HG03354 (cell line): ENCODE results near the gene SHISAL2B.
"Not testable (repeated sequence)": the region's sequence is repeated elsewhere in the genome, so short reads cannot be mapped to it uniquely, and the experiment has no call there.

Experiments
- ATAC-seq: cut with Tn5 transposase; IDR thresholded peaks from one replicate; pipeline ENCODE4 v1.9.1; 2021; ENCODE audit warnings: mild to moderate bottlenecking; ENCODE audit not compliant: unreplicated experiment, poor library complexity, severe bottlenecking

Gene SHISAL2B

GRCh38 chr5:64690417-64691151, at the start of gene SHISAL2B:
TSS of gene SHISAL2B (plus strand) at chr5:64690503. CDS start at chr5:64690624, 121 bp downstream.
- peak; percentile 48 for ATAC-seq

- ATAC-seq: no peak
Observed at GRCh38 chr5:64644831-64645230, 45.5 kb upstream of the SHISAL2B start.

GRCh38 chr5:64646169-64646568, 44.1 kb upstream of the SHISAL2B start:
- ATAC-seq: no peak

- ATAC-seq: no peak
Observed at GRCh38 chr5:64649512-64649911, 40.8 kb upstream of the SHISAL2B start.

- ATAC-seq: no peak
Observed at GRCh38 chr5:64653766-64654560, 36.3 kb upstream of the SHISAL2B start.

- ATAC-seq: no peak
Observed at GRCh38 chr5:64654561-64654938, 35.8 kb upstream of the SHISAL2B start.

- no peak for ATAC-seq
Observed at GRCh38 chr5:64655596-64655995, 34.7 kb upstream of the SHISAL2B start.

GRCh38 chr5:64659289-64659688, 31.0 kb upstream of the SHISAL2B start:
- no peak for ATAC-seq

- ATAC-seq: not testable (repeated sequence)
Observed at GRCh38 chr5:64663181-64663580, 27.1 kb upstream of the SHISAL2B start.

GRCh38 chr5:64665243-64665642, 25.1 kb upstream of the SHISAL2B start:
- ATAC-seq: no peak

- no peak for ATAC-seq
Observed at GRCh38 chr5:64666078-64666477, 24.2 kb upstream of the SHISAL2B start.

- ATAC-seq: no peak
Observed at GRCh38 chr5:64667068-64667467, 23.2 kb upstream of the SHISAL2B start.

- no peak for ATAC-seq
Observed at GRCh38 chr5:64670277-64670676, 20.0 kb upstream of the SHISAL2B start.

- no peak for ATAC-seq
Observed at GRCh38 chr5:64671678-64672077, 18.6 kb upstream of the SHISAL2B start.

GRCh38 chr5:64678374-64678773, 11.9 kb upstream of the SHISAL2B start:
- no peak for ATAC-seq

GRCh38 chr5:64680289-64680688, 10.0 kb upstream of the SHISAL2B start:
- ATAC-seq: no peak

GRCh38 chr5:64682608-64683007, 7.7 kb upstream of the SHISAL2B start:
- no peak for ATAC-seq

- no peak for ATAC-seq
Observed at GRCh38 chr5:64685866-64686265, 4.4 kb upstream of the SHISAL2B start.

- ATAC-seq: no peak
Observed at GRCh38 chr5:64688391-64688790, 1.9 kb upstream of the SHISAL2B start.

GRCh38 chr5:64688965-64689364, 1.3 kb upstream of the SHISAL2B start:
- no peak for ATAC-seq

- ATAC-seq: no peak
Observed at GRCh38 chr5:64690104-64690416, 243 bp upstream of the SHISAL2B start.
